HG02973 (cell line): ENCODE data around the gene HARBI1.

Experiments used
- ATAC-seq: cut with Tn5 transposase; IDR thresholded peaks from one replicate; pipeline ENCODE4 v1.9.1; 2021; ENCODE audit warnings: moderate library complexity; ENCODE audit not compliant: unreplicated experiment

HARBI1 gene

GRCh38 chr11:46555267-46556054, 61.6 kb downstream of the HARBI1 start:
- ATAC-seq, result no peak

- no peak for ATAC-seq
These were observed 62.5 kb downstream of the HARBI1 start for GRCh38 chr11:46554213-46555147.

GRCh38 chr11:46553814-46554212, 63.2 kb downstream of the HARBI1 start:
- no peak for ATAC-seq
